ENCODE results near the gene HHIPL1.
"Not testable (repeated sequence)": the region's sequence is repeated elsewhere in the genome, so short reads cannot be mapped to it uniquely, and the experiment has no call there.

Gene HHIPL1

DNA sequence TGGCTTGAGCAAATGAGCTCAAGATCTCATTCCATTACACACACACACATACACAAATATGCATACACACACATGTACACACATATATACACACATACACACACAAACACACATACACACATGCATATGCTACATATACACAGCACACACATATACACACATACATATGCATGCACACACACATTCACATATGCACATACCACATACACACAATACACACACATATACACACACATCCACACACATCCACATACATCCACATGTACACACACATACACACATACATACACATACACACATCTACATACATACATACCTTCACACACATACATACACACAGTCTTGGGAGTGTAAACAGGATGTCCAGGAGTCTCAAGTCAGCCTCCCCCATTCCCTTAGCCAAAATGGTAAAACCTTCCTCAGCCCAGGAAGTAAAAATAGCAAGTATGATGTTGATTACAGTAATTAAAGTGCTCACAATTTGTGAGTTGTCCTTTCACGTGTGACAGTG lies 12.8 kb downstream of the HHIPL1 start:
- Histone ChIP-seq H3K9ac (ENCODE audit: insufficient read length) (no peak overlapping the region), H3K4me3 (no peak overlapping the region), H3K36me3 (ENCODE audit: insufficient read depth, low read length) (no peaks in the 10 kb centered on the region), H3K9me3 (ENCODE audit: low read depth, low read length) (no peaks in the 10 kb centered on the region), H3K27ac (no peak overlapping the region)
- DNase-seq (ENCODE audit: low read depth, low spot score), result no peak
- no peak for TF ChIP-seq FOXP2 (optimal IDR thresholded peaks at IDR 0.05; ENCODE audit: control extremely low read depth, extremely low read length, insufficient read depth)
- no peak for TF ChIP-seq EZH2 (IDR thresholded peaks at IDR 0.05)
- no peak for TF ChIP-seq POLR2AphosphoS5 (IDR thresholded peaks at IDR 0.05; ENCODE audit: borderline replicate concordance, low read depth, low read length)

DNA sequence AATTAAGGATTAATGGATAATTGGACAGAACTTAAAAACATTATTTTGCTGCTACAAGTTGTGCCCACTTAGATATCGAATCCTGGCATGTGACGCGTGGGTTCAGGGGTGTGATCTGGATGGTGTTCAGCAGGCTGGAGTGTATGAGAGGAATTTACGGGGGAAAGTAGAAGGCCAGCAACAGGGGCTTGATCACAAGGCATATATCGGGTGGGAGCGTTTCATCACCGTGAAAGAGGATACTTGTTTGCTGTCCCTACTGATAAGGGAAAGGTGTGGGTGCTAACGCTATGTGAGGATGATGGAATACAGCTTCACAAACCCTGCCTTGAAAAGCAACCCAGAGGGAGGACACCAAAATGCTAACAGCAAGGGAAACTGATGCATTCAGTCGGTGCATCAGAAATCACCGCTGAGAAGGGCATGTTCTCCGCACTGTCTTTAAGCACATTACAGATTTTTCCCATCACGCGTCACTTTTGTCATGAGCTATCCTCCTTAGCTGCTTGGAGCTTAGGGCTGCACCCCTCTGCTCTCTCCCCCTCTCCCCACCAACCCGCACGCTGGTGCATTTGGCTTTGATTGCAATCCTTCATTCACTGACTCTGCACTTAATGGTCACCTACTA lies 13.4 kb downstream of the HHIPL1 start:
- TF ChIP-seq FOXP2 (optimal IDR thresholded peaks at IDR 0.05; ENCODE audit: control extremely low read depth, extremely low read length, insufficient read depth) (no peak), POLR2AphosphoS5 (IDR thresholded peaks at IDR 0.05; ENCODE audit: borderline replicate concordance, low read depth, low read length) (no peak), EZH2 (IDR thresholded peaks at IDR 0.05) (no peak)
- no peaks in the 10 kb centered on the region for H3K36me3 ChIP-seq (ENCODE audit: insufficient read depth, low read length)
- H3K27ac ChIP-seq, result no peak overlapping the region

GRCh38 chr14:99659333-99659741 lies 14.4 kb downstream of the HHIPL1 start:
- no peaks in the 10 kb centered on the region for H3K9me3 ChIP-seq (ENCODE audit: low read depth, low read length)
- H3K4me3 ChIP-seq, result no peak overlapping the region
- no peak for DNase-seq (ENCODE audit: low read depth, low spot score)

More for the DNA sequence above, 13.4 kb downstream of the HHIPL1 start:
- no peak for DNase-seq (ENCODE audit: low read depth, low spot score)
- Histone ChIP-seq H3K9me3 (ENCODE audit: low read depth, low read length) (no peaks in the 10 kb centered on the region), H3K4me3 (no peak overlapping the region), H3K9ac (ENCODE audit: insufficient read length) (no peak overlapping the region)

GRCh38 chr14:99660006-99660566 lies 15.2 kb downstream of the HHIPL1 start:
- no peaks in the 10 kb centered on the region for H3K36me3 ChIP-seq (ENCODE audit: insufficient read depth, low read length)
- H3K27ac ChIP-seq, result no peak overlapping the region
- DNase-seq (ENCODE audit: low read depth, low spot score), result no peak
- TF ChIP-seq EZH2 (IDR thresholded peaks at IDR 0.05) (no peak), FOXP2 (optimal IDR thresholded peaks at IDR 0.05; ENCODE audit: control extremely low read depth, extremely low read length, insufficient read depth) (no peak), POLR2AphosphoS5 (IDR thresholded peaks at IDR 0.05; ENCODE audit: borderline replicate concordance, low read depth, low read length) (no peak)
- H3K9ac ChIP-seq (ENCODE audit: insufficient read length), result no peak overlapping the region
- H3K9me3 ChIP-seq (ENCODE audit: low read depth, low read length), result no peaks in the 10 kb centered on the region
- H3K4me3 ChIP-seq, result no peak overlapping the region

More at GRCh38 chr14:99659333-99659741, 14.4 kb downstream of the HHIPL1 start:
- no peak for TF ChIP-seq POLR2AphosphoS5 (IDR thresholded peaks at IDR 0.05; ENCODE audit: borderline replicate concordance, low read depth, low read length)
- TF ChIP-seq FOXP2 (optimal IDR thresholded peaks at IDR 0.05; ENCODE audit: control extremely low read depth, extremely low read length, insufficient read depth), result no peak
- TF ChIP-seq EZH2 (IDR thresholded peaks at IDR 0.05), result no peak
- Histone ChIP-seq H3K9ac (ENCODE audit: insufficient read length) (no peak overlapping the region), H3K36me3 (ENCODE audit: insufficient read depth, low read length) (no peaks in the 10 kb centered on the region), H3K27ac (no peak overlapping the region)

DNA sequence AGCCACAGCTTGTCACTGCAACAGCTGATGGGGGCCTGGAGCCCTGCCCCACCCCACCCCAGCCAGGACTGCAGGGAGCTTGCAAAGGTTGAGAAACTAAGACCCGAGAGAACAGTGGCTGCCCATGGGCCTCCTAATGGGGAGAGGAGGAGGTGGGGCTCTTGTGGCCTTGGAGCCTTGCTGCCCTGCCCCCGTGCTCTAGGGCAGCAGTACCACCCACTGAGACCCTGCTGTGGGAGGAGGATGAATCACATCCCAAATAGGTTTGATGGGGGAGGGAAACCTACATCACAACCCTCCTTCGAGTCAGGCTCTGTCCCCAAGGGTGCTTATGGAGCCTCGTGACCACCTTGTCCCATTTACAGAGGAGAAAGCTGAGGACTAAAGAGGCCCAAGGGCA lies 15.9 kb downstream of the HHIPL1 start:
- Histone ChIP-seq H3K9ac (ENCODE audit: insufficient read length) (no peak overlapping the region), H3K9me3 (ENCODE audit: low read depth, low read length) (no peaks in the 10 kb centered on the region), H3K4me3 (no peak overlapping the region), H3K27ac (no peak overlapping the region), H3K36me3 (ENCODE audit: insufficient read depth, low read length) (no peaks in the 10 kb centered on the region)
- no peak for DNase-seq (ENCODE audit: low read depth, low spot score)
- TF ChIP-seq POLR2AphosphoS5 (IDR thresholded peaks at IDR 0.05; ENCODE audit: borderline replicate concordance, low read depth, low read length), result no peak
- TF ChIP-seq EZH2 (IDR thresholded peaks at IDR 0.05), result no peak
- TF ChIP-seq FOXP2 (optimal IDR thresholded peaks at IDR 0.05; ENCODE audit: control extremely low read depth, extremely low read length, insufficient read depth), result no peak

DNA sequence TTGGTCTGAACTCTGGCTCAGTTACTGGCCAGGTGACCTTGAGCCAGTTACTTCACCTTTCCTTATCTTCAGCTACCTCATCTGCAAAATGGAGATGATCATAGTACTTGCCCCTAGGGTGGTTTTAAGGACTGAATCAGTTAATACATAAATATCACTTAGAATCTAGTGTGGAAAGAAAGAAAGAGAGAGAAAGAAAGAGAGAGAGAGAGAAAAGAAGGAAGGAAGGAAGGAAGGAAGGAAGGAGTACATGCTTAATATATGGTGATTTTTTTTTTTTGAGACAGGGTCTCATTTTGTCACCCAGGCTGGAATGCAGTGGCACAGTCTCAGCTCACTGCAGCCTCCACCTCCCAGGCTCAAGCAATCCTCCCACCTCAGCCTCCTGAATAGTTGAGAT lies 16.3 kb downstream of the HHIPL1 start:
- not testable (repeated sequence) for DNase-seq (ENCODE audit: low read depth, low spot score); H3K9me3 ChIP-seq (ENCODE audit: low read depth, low read length); H3K9ac ChIP-seq (ENCODE audit: insufficient read length); H3K27ac ChIP-seq; H3K4me3 ChIP-seq; H3K36me3 ChIP-seq (ENCODE audit: insufficient read depth, low read length)

GRCh38 chr14:99662846-99663245 lies 17.9 kb downstream of the HHIPL1 start:
- H3K9me3 ChIP-seq (ENCODE audit: low read depth, low read length), result no peaks in the 10 kb centered on the region
- no peak overlapping the region for H3K27ac ChIP-seq
- H3K36me3 ChIP-seq (ENCODE audit: insufficient read depth, low read length), result no peaks in the 10 kb centered on the region
- H3K9ac ChIP-seq (ENCODE audit: insufficient read length), result no peak overlapping the region
- DNase-seq (ENCODE audit: low read depth, low spot score), result no peak
- no peak overlapping the region for H3K4me3 ChIP-seq
- TF ChIP-seq POLR2AphosphoS5 (IDR thresholded peaks at IDR 0.05; ENCODE audit: borderline replicate concordance, low read depth, low read length) (no peak), FOXP2 (optimal IDR thresholded peaks at IDR 0.05; ENCODE audit: control extremely low read depth, extremely low read length, insufficient read depth) (no peak), EZH2 (IDR thresholded peaks at IDR 0.05) (no peak)

GRCh38 chr14:99663386-99664057 lies 18.6 kb downstream of the HHIPL1 start:
- Histone ChIP-seq H3K27ac (no peak overlapping the region), H3K9me3 (ENCODE audit: low read depth, low read length) (no peaks in the 10 kb centered on the region), H3K9ac (ENCODE audit: insufficient read length) (no peak overlapping the region), H3K4me3 (no peak overlapping the region), H3K36me3 (ENCODE audit: insufficient read depth, low read length) (no peaks in the 10 kb centered on the region)
- no peak for TF ChIP-seq POLR2AphosphoS5 (IDR thresholded peaks at IDR 0.05; ENCODE audit: borderline replicate concordance, low read depth, low read length)
- no peak for TF ChIP-seq EZH2 (IDR thresholded peaks at IDR 0.05)
- no peak for TF ChIP-seq FOXP2 (optimal IDR thresholded peaks at IDR 0.05; ENCODE audit: control extremely low read depth, extremely low read length, insufficient read depth)
- DNase-seq (ENCODE audit: low read depth, low spot score), result no peak
